ENCODE data around the gene KRT80. TPM values are rescaled to one million over a fixed set of nuclear protein-coding genes. Genes with fewer than 3 reads are reported as not detected.

The KRT80 gene
- total and polyA plus RNA-seq, 2 of the 13 experiments (the other 11 are each of a cell fraction or from before 2014, with no cell fraction given) = 0.27 to 0.53 TPM

DNA sequence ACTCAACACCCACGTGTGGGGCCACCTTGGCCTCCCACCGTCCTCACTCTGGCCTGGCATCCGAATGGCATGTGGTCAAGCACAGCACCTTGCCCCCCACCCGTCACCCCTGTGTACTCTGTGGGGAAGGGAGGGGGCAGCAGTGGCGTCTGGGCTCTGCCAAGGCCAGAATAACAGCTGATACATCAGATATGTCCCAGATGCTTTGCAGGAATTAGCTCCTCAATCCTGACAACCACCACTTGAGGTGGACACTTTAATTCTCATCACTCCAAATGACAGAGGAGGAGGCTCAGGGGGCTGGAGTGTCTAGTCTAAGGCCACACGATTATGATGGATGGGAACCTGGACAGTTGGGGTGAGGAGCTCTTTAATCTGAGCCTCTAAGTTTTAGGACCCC, 1.7 kb upstream of the KRT80 start:
- H3K4me2 ChIP-seq (ENCODE audit: low read depth, low read length) = no peak overlapping the region
- H3K36me3 ChIP-seq (replicated peaks in 1 of 2; ENCODE audit: control insufficient read depth in 1 of 2, insufficient read depth in 2 of 2, low read length in 2 of 2) = no peaks in the 10 kb centered on the region
- in situ Hi-C loops (cut with HindIII; ENCODE audit: extremely low pct_ligation_motif_present, low pct_unique_long_range_greater_than_20kb) = no loop called here
- H2AFZ ChIP-seq (ENCODE audit: low read length) = no peak overlapping the region
- intact Hi-C loops (cut with micrococcal nuclease; ENCODE audit: unreplicated experiment) = no loop called here
- ChIA-PET POLR2A (no interaction called here), CTCF (ENCODE audit: low intra/inter-chr PET ratio, low total read pairs) (no interaction called here)
- H3K27me3 ChIP-seq (ENCODE audit: control insufficient read depth in 1 of 2, insufficient read depth in 2 of 2, low read length in 2 of 2) = peaks cover 0 to 22% of the 10 kb centered on the region in 2 experiments; a peak in 2 of 5 replicates
- no TSS peak for BruUV-seq (replicated peaks)
- H3K27ac ChIP-seq (ENCODE audit: extremely low read length, insufficient read depth, low read length) = no peak overlapping the region
- H3K79me2 ChIP-seq (ENCODE audit: insufficient read depth, low read length) = no peaks in the 10 kb centered on the region
- ATAC-seq (no peak), DNase-seq (ENCODE audit: low spot score) (no peak), FAIRE-seq (no peak)
- peaks cover 4% of the 10 kb centered on the region; the same call in 1 of the 2 replicates for H3K4me1 ChIP-seq (ENCODE audit: insufficient read depth, low read length)
- no peaks in the 10 kb centered on the region for H4K20me1 ChIP-seq (ENCODE audit: insufficient read depth, low read length)
- no peaks in the 10 kb centered on the region for H3K9me3 ChIP-seq (ENCODE audit: low read length)
- H3K9ac ChIP-seq (ENCODE audit: insufficient read depth, low read depth, low read length) = no peak overlapping the region
- H3K4me3 ChIP-seq (replicated peaks in 1 of 3; ENCODE audit: insufficient read depth in 1 of 3, low read depth in 2 of 3, low read length in 3 of 3) = no peak overlapping the region
- WGBS (ENCODE audit: low lambda C conversion rate) = 27% methylated on average over 2 of the region's 6 CpGs
- TF ChIP-seq USF2 (IDR thresholded peaks at IDR 0.05; ENCODE audit: low read depth, low read length) = no peak
- no peak for TF ChIP-seq USF2 (CRISPR knock-in tag; IDR thresholded peaks at IDR 0.05; ENCODE audit: borderline replicate concordance)
- TF ChIP-seq ZXDC (CRISPR knock-in tag; IDR thresholded peaks at IDR 0.05) = no peak
- TF ChIP-seq TOPORS (CRISPR knock-in tag; IDR thresholded peaks at IDR 0.05) = no peak
- no peak for TF ChIP-seq ZIK1 (CRISPR knock-in tag; IDR thresholded peaks at IDR 0.05; ENCODE audit: borderline replicate concordance, low read depth)
- TF ChIP-seq, protein P1, sequence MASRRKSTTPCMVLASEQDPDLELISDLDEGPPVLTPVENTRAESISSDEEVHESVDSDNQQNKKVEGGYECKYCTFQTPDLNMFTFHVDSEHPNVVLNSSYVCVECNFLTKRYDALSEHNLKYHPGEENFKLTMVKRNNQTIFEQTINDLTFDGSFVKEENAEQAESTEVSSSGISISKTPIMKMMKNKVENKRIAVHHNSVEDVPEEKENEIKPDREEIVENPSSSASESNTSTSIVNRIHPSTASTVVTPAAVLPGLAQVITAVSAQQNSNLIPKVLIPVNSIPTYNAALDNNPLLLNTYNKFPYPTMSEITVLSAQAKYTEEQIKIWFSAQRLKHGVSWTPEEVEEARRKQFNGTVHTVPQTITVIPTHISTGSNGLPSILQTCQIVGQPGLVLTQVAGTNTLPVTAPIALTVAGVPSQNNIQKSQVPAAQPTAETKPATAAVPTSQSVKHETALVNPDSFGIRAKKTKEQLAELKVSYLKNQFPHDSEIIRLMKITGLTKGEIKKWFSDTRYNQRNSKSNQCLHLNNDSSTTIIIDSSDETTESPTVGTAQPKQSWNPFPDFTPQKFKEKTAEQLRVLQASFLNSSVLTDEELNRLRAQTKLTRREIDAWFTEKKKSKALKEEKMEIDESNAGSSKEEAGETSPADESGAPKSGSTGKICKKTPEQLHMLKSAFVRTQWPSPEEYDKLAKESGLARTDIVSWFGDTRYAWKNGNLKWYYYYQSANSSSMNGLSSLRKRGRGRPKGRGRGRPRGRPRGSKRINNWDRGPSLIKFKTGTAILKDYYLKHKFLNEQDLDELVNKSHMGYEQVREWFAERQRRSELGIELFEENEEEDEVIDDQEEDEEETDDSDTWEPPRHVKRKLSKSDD (CRISPR knock-in tag; IDR thresholded peaks at IDR 0.05; ENCODE audit: low read depth) = no peak
- no peak for TF ChIP-seq SP4 (CRISPR knock-in tag; IDR thresholded peaks at IDR 0.05)
- no peak for TF ChIP-seq ZNF569 (CRISPR knock-in tag; IDR thresholded peaks at IDR 0.05; ENCODE audit: borderline replicate concordance)
- TF ChIP-seq ZNF761 (CRISPR knock-in tag; conservative IDR thresholded peaks at IDR 0.05) = no peak
- TF ChIP-seq TBX3 (IDR thresholded peaks at IDR 0.05; ENCODE audit: borderline replicate concordance) = no peak
- TF ChIP-seq, protein P2, sequence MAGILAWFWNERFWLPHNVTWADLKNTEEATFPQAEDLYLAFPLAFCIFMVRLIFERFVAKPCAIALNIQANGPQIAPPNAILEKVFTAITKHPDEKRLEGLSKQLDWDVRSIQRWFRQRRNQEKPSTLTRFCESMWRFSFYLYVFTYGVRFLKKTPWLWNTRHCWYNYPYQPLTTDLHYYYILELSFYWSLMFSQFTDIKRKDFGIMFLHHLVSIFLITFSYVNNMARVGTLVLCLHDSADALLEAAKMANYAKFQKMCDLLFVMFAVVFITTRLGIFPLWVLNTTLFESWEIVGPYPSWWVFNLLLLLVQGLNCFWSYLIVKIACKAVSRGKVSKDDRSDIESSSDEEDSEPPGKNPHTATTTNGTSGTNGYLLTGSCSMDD (CRISPR knock-in tag; IDR thresholded peaks at IDR 0.05) = no peak
- TF ChIP-seq ZNF749 (CRISPR knock-in tag; IDR thresholded peaks at IDR 0.05; ENCODE audit: borderline replicate concordance) = no peak
- no peak for TF ChIP-seq ERF (CRISPR knock-in tag; IDR thresholded peaks at IDR 0.05)
- TF ChIP-seq, protein P3, sequence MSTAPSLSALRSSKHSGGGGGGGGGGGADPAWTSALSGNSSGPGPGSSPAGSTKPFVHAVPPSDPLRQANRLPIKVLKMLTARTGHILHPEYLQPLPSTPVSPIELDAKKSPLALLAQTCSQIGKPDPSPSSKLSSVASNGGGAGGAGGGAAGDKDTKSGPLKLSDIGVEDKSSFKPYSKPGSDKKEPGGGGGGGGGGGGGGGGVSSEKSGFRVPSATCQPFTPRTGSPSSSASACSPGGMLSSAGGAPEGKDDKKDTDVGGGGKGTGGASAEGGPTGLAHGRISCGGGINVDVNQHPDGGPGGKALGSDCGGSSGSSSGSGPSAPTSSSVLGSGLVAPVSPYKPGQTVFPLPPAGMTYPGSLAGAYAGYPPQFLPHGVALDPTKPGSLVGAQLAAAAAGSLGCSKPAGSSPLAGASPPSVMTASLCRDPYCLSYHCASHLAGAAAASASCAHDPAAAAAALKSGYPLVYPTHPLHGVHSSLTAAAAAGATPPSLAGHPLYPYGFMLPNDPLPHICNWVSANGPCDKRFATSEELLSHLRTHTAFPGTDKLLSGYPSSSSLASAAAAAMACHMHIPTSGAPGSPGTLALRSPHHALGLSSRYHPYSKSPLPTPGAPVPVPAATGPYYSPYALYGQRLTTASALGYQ (CRISPR knock-in tag; IDR thresholded peaks at IDR 0.05) = no peak
